NCI-H2171 (cell line): ENCODE data around the gene NCOR1.
A peak's percentile ranks its signal among the peaks of the same experiment; 100 is the strongest.

Experiments used
- DNase-seq: peaks from one replicate; lab custom pipeline; 2025; lab: John Stamatoyannopoulos, UW

Gene NCOR1

GRCh38 chr17:16027708-16028584 is 187.4 kb downstream of the NCOR1 start:
- no peak for DNase-seq

- no peak for DNase-seq
These were observed 188.4 kb downstream of the NCOR1 start for GRCh38 chr17:16026895-16027294.

GRCh38 chr17:16025202-16025601 is 190.1 kb downstream of the NCOR1 start:
- no peak for DNase-seq

- DNase-seq, result no peak
These were observed 191.5 kb downstream of the NCOR1 start for GRCh38 chr17:16023881-16024280.

GRCh38 chr17:16019347-16019746 is 196.0 kb downstream of the NCOR1 start:
- DNase-seq, result no peak

GRCh38 chr17:16013943-16014407 is 201.4 kb downstream of the NCOR1 start:
- no peak for DNase-seq

GRCh38 chr17:16007439-16007838 is 207.9 kb downstream of the NCOR1 start:
- no peak for DNase-seq

GRCh38 chr17:16005636-16006035 is 209.7 kb downstream of the NCOR1 start:
- DNase-seq, result no peak

- no peak for DNase-seq
These were observed 211.5 kb downstream of the NCOR1 start for GRCh38 chr17:16003841-16004240.

GRCh38 chr17:16002708-16003260 is 212.6 kb downstream of the NCOR1 start:
- no peak for DNase-seq

GRCh38 chr17:16001226-16001897 is 214.0 kb downstream of the NCOR1 start:
- no peak for DNase-seq

GRCh38 chr17:15999974-16000827 is 215.1 kb downstream of the NCOR1 start:
- peak; percentile 56 for DNase-seq

GRCh38 chr17:15999141-15999973 is 216.0 kb downstream of the NCOR1 start, which contains the start of the genes TTC19 and ZSWIM7:
Gene TTC19 (plus strand): TSS chr17:15999824. CDS start chr17:15999849, 25 bp downstream.
Gene ZSWIM7 (minus strand): TSS chr17:15999704. CDS start chr17:15999594, 110 bp downstream.
- DNase-seq, result peak; percentile 94

GRCh38 chr17:15998031-15998562 is 217.2 kb downstream of the NCOR1 start:
- DNase-seq, result no peak

- DNase-seq, result no peak
These were observed 219.0 kb downstream of the NCOR1 start for GRCh38 chr17:15996322-15996721.

GRCh38 chr17:15981646-15982580 is 233.4 kb downstream of the NCOR1 start:
- no peak for DNase-seq

- DNase-seq, result no peak
These were observed 234.1 kb downstream of the NCOR1 start for GRCh38 chr17:15981208-15981607.
